GM12874 (cell line): Measurements from ENCODE around the gene CABLES1.

Experiments used
- TF ChIP-seq, protein P1 (sequence below): IDR thresholded peaks from 2 replicates; pipeline ENCODE4 v1.5.1; 2011; ENCODE audit warnings: low read depth, mild to moderate bottlenecking, control low read depth, low read length, moderate library complexity; ENCODE audit not compliant: insufficient read depth

The CABLES1 gene

DNA sequence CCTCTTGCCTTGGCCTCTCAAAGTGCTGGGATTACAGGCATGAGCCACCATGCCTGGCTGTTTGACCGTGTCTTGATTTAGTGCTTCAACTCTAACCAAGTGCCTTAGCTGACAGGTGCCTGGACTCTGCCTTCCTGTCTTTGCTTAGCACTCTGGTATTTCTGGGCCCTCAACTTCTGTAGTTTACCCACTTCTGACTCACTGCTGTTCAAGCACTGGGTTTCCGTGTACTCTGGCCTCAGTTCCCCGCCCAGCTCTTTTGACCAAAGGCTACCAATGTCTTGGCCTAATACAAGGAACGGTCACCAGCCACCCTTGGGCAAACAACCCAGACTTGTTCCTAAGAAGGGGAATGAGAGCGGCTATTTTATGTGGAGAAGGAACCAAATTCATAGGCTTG, 35.7 kb upstream of the CABLES1 start:
- TF ChIP-seq, protein P1, sequence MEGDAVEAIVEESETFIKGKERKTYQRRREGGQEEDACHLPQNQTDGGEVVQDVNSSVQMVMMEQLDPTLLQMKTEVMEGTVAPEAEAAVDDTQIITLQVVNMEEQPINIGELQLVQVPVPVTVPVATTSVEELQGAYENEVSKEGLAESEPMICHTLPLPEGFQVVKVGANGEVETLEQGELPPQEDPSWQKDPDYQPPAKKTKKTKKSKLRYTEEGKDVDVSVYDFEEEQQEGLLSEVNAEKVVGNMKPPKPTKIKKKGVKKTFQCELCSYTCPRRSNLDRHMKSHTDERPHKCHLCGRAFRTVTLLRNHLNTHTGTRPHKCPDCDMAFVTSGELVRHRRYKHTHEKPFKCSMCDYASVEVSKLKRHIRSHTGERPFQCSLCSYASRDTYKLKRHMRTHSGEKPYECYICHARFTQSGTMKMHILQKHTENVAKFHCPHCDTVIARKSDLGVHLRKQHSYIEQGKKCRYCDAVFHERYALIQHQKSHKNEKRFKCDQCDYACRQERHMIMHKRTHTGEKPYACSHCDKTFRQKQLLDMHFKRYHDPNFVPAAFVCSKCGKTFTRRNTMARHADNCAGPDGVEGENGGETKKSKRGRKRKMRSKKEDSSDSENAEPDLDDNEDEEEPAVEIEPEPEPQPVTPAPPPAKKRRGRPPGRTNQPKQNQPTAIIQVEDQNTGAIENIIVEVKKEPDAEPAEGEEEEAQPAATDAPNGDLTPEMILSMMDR, result no peak

DNA sequence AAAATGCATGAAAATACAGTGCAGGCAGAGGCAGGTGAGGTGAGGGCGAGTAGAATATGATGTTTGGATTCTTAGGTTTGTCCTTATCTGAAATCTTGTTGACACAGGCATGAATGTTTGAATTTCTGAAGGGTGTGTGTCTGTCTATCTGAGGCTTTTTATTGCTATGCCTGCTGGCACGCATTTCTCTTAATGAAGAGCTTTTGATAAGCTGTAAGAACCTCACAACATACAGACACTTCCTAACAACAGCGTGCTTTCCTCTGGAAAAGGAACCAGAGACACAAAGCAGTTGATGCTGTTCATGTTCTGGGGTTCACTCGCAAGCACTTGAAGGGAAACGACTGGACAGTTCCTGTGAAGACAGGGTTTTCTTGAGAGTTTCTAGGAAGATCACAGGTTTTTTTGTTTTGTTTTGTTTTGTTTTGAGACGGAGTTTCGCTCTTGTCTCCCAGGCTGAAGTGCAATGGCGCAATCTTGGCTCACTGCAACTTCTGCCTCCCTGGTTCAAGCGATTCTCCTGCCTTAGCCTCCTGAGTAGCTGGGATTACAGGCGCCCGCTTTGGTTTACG, 33.3 kb upstream of the CABLES1 start:
- TF ChIP-seq, protein P1, result no peak

DNA sequence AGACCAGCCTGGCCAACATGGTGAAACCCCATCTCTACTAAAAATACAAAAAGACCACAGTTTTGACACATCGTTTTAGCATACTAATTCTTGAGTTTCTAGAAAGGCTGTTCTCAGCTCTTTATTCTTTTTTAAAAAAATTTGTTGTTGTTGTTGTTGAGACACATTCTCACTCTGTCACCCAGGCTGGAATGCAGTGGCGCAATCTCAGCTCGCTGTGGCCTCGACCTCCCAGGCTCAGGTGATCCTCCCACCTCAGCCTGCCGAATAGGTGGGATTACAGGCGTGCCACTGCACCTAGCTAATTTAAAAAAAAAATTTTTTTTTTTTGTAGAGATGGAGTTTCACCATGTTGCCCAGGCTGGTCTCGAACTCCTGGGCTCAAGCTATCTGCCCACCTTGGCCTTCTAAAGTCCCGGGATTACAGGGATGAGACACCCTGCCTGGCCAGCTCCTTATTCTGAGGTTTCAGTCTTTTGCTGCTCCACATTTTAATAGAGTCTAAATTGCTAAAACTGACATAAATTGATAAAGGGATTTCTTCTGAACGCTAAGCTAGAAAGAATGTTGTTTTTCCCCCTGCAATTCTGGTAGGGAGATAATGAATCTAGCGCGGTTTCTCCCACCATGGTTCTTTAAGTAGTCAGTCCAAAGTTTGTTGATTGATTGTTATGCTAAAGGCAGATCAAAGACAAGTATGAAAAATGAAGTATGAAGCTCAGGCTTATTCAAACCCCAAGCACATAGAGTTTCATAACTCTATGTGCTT, 32.6 kb upstream of the CABLES1 start:
- TF ChIP-seq, protein P1, result no peak

DNA sequence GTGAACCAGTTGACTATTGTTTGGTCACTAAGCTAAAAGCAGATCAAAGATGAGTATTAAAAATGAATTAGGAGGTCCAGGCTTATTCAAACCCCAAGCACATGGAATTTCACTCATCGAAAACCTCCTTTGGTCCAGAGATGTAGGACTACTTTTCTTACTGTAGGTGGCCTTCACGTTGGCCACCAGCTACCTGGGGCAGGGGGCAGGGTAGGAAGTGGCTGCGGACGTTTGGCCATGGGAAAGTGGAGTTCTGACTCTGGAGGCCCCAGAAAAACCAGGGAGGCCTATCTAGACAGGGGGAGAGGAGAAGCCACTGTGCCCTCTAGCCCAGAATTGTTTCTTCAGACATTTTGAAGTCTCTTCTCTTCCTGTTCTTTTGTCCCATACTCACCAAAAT, 31.8 kb upstream of the CABLES1 start:
- TF ChIP-seq, protein P1, result no peak

DNA sequence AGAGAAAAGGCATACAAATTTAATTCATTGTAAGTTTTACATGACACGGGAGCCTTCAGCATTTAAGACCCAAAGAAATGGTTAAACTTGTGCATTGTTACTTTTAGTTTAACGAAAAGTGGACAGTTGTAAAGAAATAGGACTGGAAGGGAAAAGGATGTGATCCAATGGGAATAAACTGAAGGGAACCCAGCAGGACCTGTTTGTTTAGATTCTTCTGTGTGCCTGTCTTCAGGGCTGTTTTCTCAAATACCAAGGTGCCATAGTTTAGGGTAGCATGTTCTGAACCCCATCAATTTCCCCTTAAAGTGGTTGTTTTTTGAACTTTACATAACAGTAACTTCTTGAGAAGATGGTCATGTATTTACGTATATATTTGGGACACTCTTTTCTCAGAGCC, 30.3 kb upstream of the CABLES1 start:
- TF ChIP-seq, protein P1, result no peak

DNA sequence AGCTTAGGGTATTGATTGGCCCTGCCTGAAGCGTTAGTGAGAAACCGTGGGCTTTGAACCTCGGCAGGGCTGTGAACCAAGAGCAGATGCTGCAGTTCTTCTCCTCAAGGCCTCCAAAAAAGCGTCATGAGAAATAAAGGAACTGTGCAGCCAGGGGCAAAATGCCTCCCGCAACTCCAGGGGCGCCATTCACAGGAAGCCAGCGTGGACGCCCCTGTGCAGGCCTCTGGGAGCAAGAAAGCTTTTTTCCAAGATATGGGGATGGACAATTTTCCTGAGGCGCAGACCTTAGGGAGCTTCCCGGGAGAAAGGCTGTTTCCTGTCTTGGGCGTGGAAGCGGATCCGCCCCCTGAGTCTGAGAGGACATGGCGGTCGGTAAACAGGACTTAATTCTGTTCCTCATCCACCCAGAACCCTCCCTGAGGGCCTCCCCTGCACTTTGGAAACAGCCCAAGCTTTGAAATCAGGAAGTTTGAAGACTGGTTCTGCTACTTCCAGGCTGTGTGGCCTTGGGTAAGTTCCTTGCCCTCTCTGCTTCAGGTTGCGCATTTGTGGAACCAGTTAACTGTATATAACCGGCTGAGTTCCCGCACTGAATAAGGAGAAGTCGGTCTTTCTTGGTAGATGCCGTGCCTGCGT, 29.6 kb upstream of the CABLES1 start:
- TF ChIP-seq, protein P1, result no peak

DNA sequence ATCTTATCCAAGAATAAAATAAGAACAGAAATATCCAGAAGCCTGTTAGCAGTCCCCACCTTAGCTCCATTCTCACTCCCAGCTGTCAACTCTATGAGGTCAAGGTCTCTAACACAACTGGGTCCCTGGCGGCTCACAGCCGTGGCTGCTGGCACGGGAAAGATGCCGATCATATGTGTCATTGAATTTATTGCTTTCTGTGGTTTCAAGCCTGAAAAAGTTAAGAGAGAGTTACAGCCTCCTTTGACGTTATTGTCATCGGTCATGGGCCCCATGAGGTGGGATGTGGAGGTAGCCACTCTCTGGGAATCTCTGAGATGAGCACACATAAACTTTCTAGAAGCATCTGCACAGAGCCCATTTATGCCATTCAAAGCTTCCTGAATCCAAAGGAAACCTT, 28.7 kb upstream of the CABLES1 start:
- TF ChIP-seq, protein P1, result no peak
